Measurements from ENCODE around the gene TRMT61A.

TRMT61A gene

GRCh38 chr14:103485504-103485903, 43.5 kb upstream of the TRMT61A start:
- TF ChIP-seq EZH2phosphoT487 (IDR thresholded peaks at IDR 0.05; ENCODE audit: borderline replicate concordance, low read length) (no peak), CTCF (IDR thresholded peaks at IDR 0.05; ENCODE audit: low read depth, low read length, poor library complexity, severe bottlenecking) (no peak)
- Histone ChIP-seq H3K36me3 (ENCODE audit: control insufficient read depth, low read length) (peaks cover 26% of the 10 kb centered on the region), H3K9me2 (replicated peaks; ENCODE audit: control insufficient read depth, low read length) (no peaks in the 10 kb centered on the region), H3K27ac (ENCODE audit: low read depth, low read length) (no peak overlapping the region), H3F3A (ENCODE audit: control insufficient read depth, insufficient read depth) (0 out of 2 replicates have a peak, but pooled peaks cover under 1% of the 10 kb centered on the region), H3K79me2 (ENCODE audit: control insufficient read depth, low read length) (no peaks in the 10 kb centered on the region), H3K4me3 (ENCODE audit: low read length) (no peak overlapping the region), H3K27me3 (ENCODE audit: control insufficient read depth, low read length) (no peaks in the 10 kb centered on the region), H3K4me2 (ENCODE audit: low read length) (no peak overlapping the region), H4K20me1 (ENCODE audit: control insufficient read depth, insufficient read depth, low read depth, low read length) (no peaks in the 10 kb centered on the region), H3K9me3 (ENCODE audit: control insufficient read depth, insufficient read depth, low read length) (no peaks in the 10 kb centered on the region), H3K4me1 (ENCODE audit: control insufficient read depth, low read length) (peaks cover 9% of the 10 kb centered on the region)

GRCh38 chr14:103488071-103488470, 40.9 kb upstream of the TRMT61A start:
- TF ChIP-seq EZH2phosphoT487 (IDR thresholded peaks at IDR 0.05; ENCODE audit: borderline replicate concordance, low read length): no peak
- no peak for TF ChIP-seq CTCF (IDR thresholded peaks at IDR 0.05; ENCODE audit: low read depth, low read length, poor library complexity, severe bottlenecking)
- Histone ChIP-seq H3F3A (ENCODE audit: control insufficient read depth, insufficient read depth) (peaks cover 3% of the 10 kb centered on the region; the same call in 1 of the 2 replicates), H3K9me2 (replicated peaks; ENCODE audit: control insufficient read depth, low read length) (no peaks in the 10 kb centered on the region), H3K4me3 (ENCODE audit: low read length) (no peak overlapping the region), H3K27ac (ENCODE audit: low read depth, low read length) (no peak overlapping the region), H3K4me1 (ENCODE audit: control insufficient read depth, low read length) (no peaks in the 10 kb centered on the region), H4K20me1 (ENCODE audit: control insufficient read depth, insufficient read depth, low read depth, low read length) (no peaks in the 10 kb centered on the region), H3K9me3 (ENCODE audit: control insufficient read depth, insufficient read depth, low read length) (no peaks in the 10 kb centered on the region), H3K4me2 (ENCODE audit: low read length) (no peak overlapping the region), H3K27me3 (ENCODE audit: control insufficient read depth, low read length) (no peaks in the 10 kb centered on the region), H3K79me2 (ENCODE audit: control insufficient read depth, low read length) (no peaks in the 10 kb centered on the region), H3K36me3 (ENCODE audit: control insufficient read depth, low read length) (peaks cover 29% of the 10 kb centered on the region)

- Histone ChIP-seq H3K27me3 (ENCODE audit: control insufficient read depth, low read length) (no peaks in the 10 kb centered on the region), H3K9me3 (ENCODE audit: control insufficient read depth, insufficient read depth, low read length) (no peaks in the 10 kb centered on the region), H3K79me2 (ENCODE audit: control insufficient read depth, low read length) (no peaks in the 10 kb centered on the region), H3K4me2 (ENCODE audit: low read length) (no peak overlapping the region), H3K36me3 (ENCODE audit: control insufficient read depth, low read length) (peaks cover 28% of the 10 kb centered on the region), H4K20me1 (ENCODE audit: control insufficient read depth, insufficient read depth, low read depth, low read length) (no peaks in the 10 kb centered on the region), H3K9me2 (replicated peaks; ENCODE audit: control insufficient read depth, low read length) (no peaks in the 10 kb centered on the region), H3K4me3 (ENCODE audit: low read length) (no peak overlapping the region), H3K4me1 (ENCODE audit: control insufficient read depth, low read length) (no peaks in the 10 kb centered on the region), H3K27ac (ENCODE audit: low read depth, low read length) (no peak overlapping the region), H3F3A (ENCODE audit: control insufficient read depth, insufficient read depth) (peaks cover 3% of the 10 kb centered on the region; the same call in 1 of the 2 replicates)
- TF ChIP-seq CTCF (IDR thresholded peaks at IDR 0.05; ENCODE audit: low read depth, low read length, poor library complexity, severe bottlenecking) (no peak), EZH2phosphoT487 (IDR thresholded peaks at IDR 0.05; ENCODE audit: borderline replicate concordance, low read length) (no peak)
Observed at GRCh38 chr14:103488960-103489359, 40.0 kb upstream of the TRMT61A start.
